NCI-H2029 treated with DMSO at 0.1 percent for 48 hours (cell line): ENCODE results near the gene UFSP2.
A peak's percentile ranks its signal among the peaks of the same experiment; 100 is the strongest.
"Not testable (repeated sequence)": the region's sequence is repeated elsewhere in the genome, so short reads cannot be mapped to it uniquely, and the experiment has no call there.

Experiments used
- DNase-seq: peaks from one replicate; lab custom pipeline; 2025; lab: John Stamatoyannopoulos, UW

The UFSP2 gene

GRCh38 chr4:185384061-185384460 lies 41.7 kb downstream of the UFSP2 start:
- no peak for DNase-seq

GRCh38 chr4:185383451-185383850 lies 42.3 kb downstream of the UFSP2 start:
- DNase-seq: peak; percentile 55

- DNase-seq: no peak
These were observed 43.0 kb downstream of the UFSP2 start for GRCh38 chr4:185382754-185383153.

GRCh38 chr4:185381288-185382196 lies 44.2 kb downstream of the UFSP2 start:
- DNase-seq: no peak

- no peak for DNase-seq
These were observed 45.4 kb downstream of the UFSP2 start for GRCh38 chr4:185380320-185380719.

GRCh38 chr4:185379326-185380295 lies 46.2 kb downstream of the UFSP2 start:
- no peak for DNase-seq

GRCh38 chr4:185378264-185378663 lies 47.5 kb downstream of the UFSP2 start:
- no peak for DNase-seq

- DNase-seq: no peak
These were observed 51.2 kb downstream of the UFSP2 start for GRCh38 chr4:185374573-185374972.

GRCh38 chr4:185374027-185374426 lies 51.7 kb downstream of the UFSP2 start:
- no peak for DNase-seq

- no peak for DNase-seq
These were observed 54.1 kb downstream of the UFSP2 start for GRCh38 chr4:185371702-185372101.

- DNase-seq: no peak
These were observed 55.4 kb downstream of the UFSP2 start for GRCh38 chr4:185370268-185370949.

GRCh38 chr4:185369731-185370130 lies 56.0 kb downstream of the UFSP2 start:
- DNase-seq: no peak

- no peak for DNase-seq
These were observed 60.9 kb downstream of the UFSP2 start for GRCh38 chr4:185364886-185365285.

GRCh38 chr4:185363251-185363650 lies 62.5 kb downstream of the UFSP2 start:
- DNase-seq: no peak

GRCh38 chr4:185362570-185362969 lies 63.2 kb downstream of the UFSP2 start:
- DNase-seq: not testable (repeated sequence)

GRCh38 chr4:185361872-185362271 lies 63.9 kb downstream of the UFSP2 start:
- no peak for DNase-seq

- DNase-seq: no peak
These were observed 65.9 kb downstream of the UFSP2 start for GRCh38 chr4:185359767-185360446.

- DNase-seq: no peak
These were observed 66.8 kb downstream of the UFSP2 start for GRCh38 chr4:185358959-185359358.

- no peak for DNase-seq
These were observed 67.2 kb downstream of the UFSP2 start for GRCh38 chr4:185358514-185358913.

GRCh38 chr4:185357733-185358440 lies 67.9 kb downstream of the UFSP2 start:
- DNase-seq: no peak

GRCh38 chr4:185357211-185357610 lies 68.6 kb downstream of the UFSP2 start:
- no peak for DNase-seq
